Endothelial cell of umbilical vein (primary cell): Measurements from ENCODE around the gene RBM5. TPM values are rescaled to one million over a fixed set of nuclear protein-coding genes. Genes with fewer than 3 reads are reported as not detected.

Experiments used
- BruUV-seq: library from RNA; stranded (reverse); fragments of 400-500 nt; replicated peaks from 2 replicates; lab custom pipeline; 2021; lab: Mats Ljungman, UMichigan
- CTCF ChIA-PET: fragments of 300-600, 350-600 bp; sonication (Branson Sonifier 250); formaldehyde crosslinking; loops from one replicate; lab custom pipeline; 2021; ENCODE audit warnings: antibody characterized with exemption, inconsistent platforms; lab: Charles Lee
- POLR2A ChIA-PET: fragments of 300-600, 350-600 bp; sonication (Branson Sonifier 250); formaldehyde crosslinking; loops from one replicate; lab custom pipeline; 2021; ENCODE audit warnings: antibody characterized with exemption, inconsistent platforms; lab: Charles Lee
- DNase-seq: peaks from one replicate; pipeline ENCODE4 v3.0.0-alpha.2; 2011; ENCODE audit warnings: low read depth, low spot score
- FAIRE-seq: peaks from 2 replicates; lab custom pipeline; 2011; peaks lifted over from hg19 to GRCh38; lab: Jason Lieb, UNC
- H2AFZ ChIP-seq: 2 replicates; pipeline ENCODE4 v1.6.0; 2012; ENCODE audit warnings: low read depth, low read length, control low read depth, inconsistent platforms
- H3K27ac ChIP-seq: 2 replicates; pipeline ENCODE4 v1.5.1; 2011; ENCODE audit warnings: low read depth, mild to moderate bottlenecking, control low read depth, low read length, moderate library complexity; ENCODE audit not compliant: insufficient read depth
- H3K27me3 ChIP-seq, 2 experiments: 2 replicates each; pipeline versions ENCODE4 v1.6.0 to v1.6.1; 2011; ENCODE audit warnings: low read length in 2 of 2, mixed read lengths in 1 of 2; ENCODE audit not compliant: control insufficient read depth in 2 of 2, insufficient read depth in 2 of 2
- H3K36me3 ChIP-seq, 2 experiments: 2 replicates in 1 of 2; 3 replicates in 1 of 2; pipeline ENCODE4 v1.5.1; 2011; ENCODE audit warnings: low read length in 2 of 2, mild to moderate bottlenecking in 1 of 2, moderate library complexity in 1 of 2; ENCODE audit not compliant: control insufficient read depth in 2 of 2, insufficient read depth in 2 of 2; ENCODE audit errors: extremely low read depth in 1 of 2
- H3K4me1 ChIP-seq: 3 replicates; pipeline ENCODE4 v1.5.1; 2011; ENCODE audit warnings: mild to moderate bottlenecking, low read length; ENCODE audit not compliant: control insufficient read depth, insufficient read depth; ENCODE audit errors: extremely low read depth
- H3K4me2 ChIP-seq: 2 replicates; pipeline ENCODE4 v1.6.1; 2011; ENCODE audit warnings: low read length, control low read depth, mixed read lengths; ENCODE audit not compliant: insufficient read depth
- H3K4me3 ChIP-seq, 3 experiments: fragments of 200-600 bp in 1 of 3; sonication (generic), shearing (Covaris generic) in 1 of 3; replicated peaks in 1 of 3; 2 replicates each; pipeline ENCODE4 v1.5.1; 2011 to 2016; ENCODE audit warnings: control low read depth in 3 of 3, low read length in 3 of 3, mild to moderate bottlenecking in 2 of 3, inconsistent platforms in 1 of 3, low read depth in 1 of 3, moderate library complexity in 1 of 3; ENCODE audit not compliant: insufficient read depth in 1 of 3
- H3K79me2 ChIP-seq: 2 replicates; pipeline ENCODE4 v1.6.0; 2012; ENCODE audit warnings: low read length, inconsistent platforms; ENCODE audit not compliant: control insufficient read depth, insufficient read depth
- H3K9ac ChIP-seq: replicated peaks from 2 replicates; pipeline ENCODE3; 2011; ENCODE audit warnings: low read length, control low read depth; ENCODE audit not compliant: insufficient read depth; ENCODE audit errors: extremely low read depth
- H3K9me1 ChIP-seq: replicated peaks from 3 replicates; pipeline ENCODE4 v1.6.0; 2011; ENCODE audit warnings: mild to moderate bottlenecking, low read length; ENCODE audit not compliant: control insufficient read depth, insufficient read depth; ENCODE audit errors: extremely low read depth
- H3K9me3 ChIP-seq: replicated peaks from 2 replicates; pipeline ENCODE4 v1.5.1; 2012; ENCODE audit warnings: low read length, inconsistent platforms; ENCODE audit not compliant: control insufficient read depth, insufficient read depth
- H4K20me1 ChIP-seq: replicated peaks from 2 replicates; pipeline ENCODE3; 2011; ENCODE audit warnings: mild to moderate bottlenecking, low read length; ENCODE audit not compliant: control insufficient read depth, insufficient read depth; ENCODE audit errors: extremely low read depth
- EZH2 ChIP-seq: IDR thresholded peaks from 2 replicates; pipeline ENCODE4 v1.6.1; 2012; ENCODE audit warnings: borderline replicate concordance, low read depth, mild to moderate bottlenecking, moderate library complexity, low read length, inconsistent platforms; ENCODE audit not compliant: severe bottlenecking
- FOS ChIP-seq: IDR thresholded peaks from 2 replicates; pipeline ENCODE4 v1.6.1; 2011; ENCODE audit warnings: mild to moderate bottlenecking, low read length, moderate library complexity, borderline replicate concordance; ENCODE audit not compliant: insufficient read depth
- GATA2 ChIP-seq: IDR thresholded peaks from 2 replicates; pipeline ENCODE4 v1.7.0; 2011; ENCODE audit warnings: low read depth, mild to moderate bottlenecking, moderate library complexity, mixed read lengths, low read length; ENCODE audit not compliant: insufficient read length, insufficient read depth
- JUN ChIP-seq: IDR thresholded peaks from 2 replicates; pipeline ENCODE4 v1.6.1; 2011; ENCODE audit warnings: borderline replicate concordance, low read depth; ENCODE audit not compliant: insufficient read length, insufficient read depth
- MYC ChIP-seq: IDR thresholded peaks from one replicate; pipeline ENCODE4 v1.6.1; 2011; ENCODE audit warnings: mild to moderate bottlenecking, low read depth, low read length
- POLR2A ChIP-seq: IDR thresholded peaks from 2 replicates; pipeline ENCODE4 v1.6.1; 2012; ENCODE audit warnings: low read depth, mild to moderate bottlenecking, control low read depth, low read length
- POLR2AphosphoS5 ChIP-seq: IDR thresholded peaks from 2 replicates; pipeline ENCODE4 v1.6.1; 2012; ENCODE audit warnings: low read depth, mild to moderate bottlenecking, control low read depth, low read length, moderate library complexity; ENCODE audit not compliant: insufficient read depth
- dilution Hi-C: fragments of 300-500 bp; cut with MboI; formaldehyde crosslinking; loops from one replicate; pipeline ENCODE4 v1.15.0; 2019; ENCODE audit warnings: low sequenced_read_pairs; ENCODE audit not compliant: extremely low pct_ligation_motif_present
- intact Hi-C: fragments of 100-400 bp; cut with micrococcal nuclease; formaldehyde crosslinking; loops from one replicate; pipeline ENCODE4 v1.10.0; 2022
- polyA plus RNA-seq, 4 experiments: library from polyadenylated mRNA; depleted of rRNA in 3 of 4; stranded (reverse) in 3 of 4; unstranded in 1 of 4; fragments of >200 nt; gene quantifications; 2 replicates each; pipeline versions ENCODE4 v1.2.1 to v1.2.3, GENCODE V29; 2011 to 2012; ENCODE audit warnings: missing spikeins in 1 of 4
- total RNA-seq: library from RNA; stranded (reverse); gene quantifications from 2 replicates; pipeline ENCODE4 v1.2.3, GENCODE V29; 2021
- TF ChIP-seq, protein P1 (sequence below), 2 donors: IDR thresholded peaks; 1 replicate in 1 of 2; 2 replicates in 1 of 2; pipeline ENCODE4 v1.5.1; 2011; ENCODE audit warnings: low read length in 2 of 2, mild to moderate bottlenecking in 2 of 2, moderate library complexity in 2 of 2, control low read depth in 1 of 2, inconsistent platforms in 1 of 2, low read depth in 1 of 2; ENCODE audit not compliant: insufficient read depth in 1 of 2; ENCODE audit errors: extremely low read depth in 1 of 2
- TF ChIP-seq, protein P2 (sequence below): IDR thresholded peaks from 2 replicates; pipeline ENCODE4 v1.6.1; 2011; ENCODE audit not compliant: insufficient read depth, insufficient read length

Gene RBM5
- total and polyA plus RNA-seq, 2 donors (not counting 3 experiments of a cell fraction or from before 2014, with no cell fraction given): 190 to 218 TPM

DNA sequence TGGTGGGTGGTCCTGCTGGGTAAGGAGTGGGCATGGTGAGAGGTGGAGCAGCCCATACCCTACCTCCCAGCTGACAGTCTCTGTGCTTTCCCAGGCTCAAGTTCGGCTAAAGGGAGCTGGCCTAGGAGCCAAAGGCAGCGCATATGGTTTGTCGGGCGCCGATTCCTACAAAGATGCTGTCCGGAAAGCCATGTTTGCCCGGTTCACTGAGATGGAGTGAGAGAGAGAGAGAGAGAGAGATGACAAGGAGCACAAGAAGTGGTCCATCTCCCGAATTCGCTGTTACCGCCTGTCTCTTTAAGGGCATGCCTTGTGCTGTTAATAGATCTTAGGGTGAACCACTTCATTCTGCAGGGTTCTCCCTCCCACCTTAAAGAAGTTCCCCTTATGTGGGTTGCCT is 29.5 kb downstream of the RBM5 start:
- POLR2A ChIA-PET: no interaction called here
- no peaks in the 10 kb centered on the region for H3K9me3 ChIP-seq
- no peak for TF ChIP-seq POLR2AphosphoS5
- no peak for TF ChIP-seq GATA2
- TF ChIP-seq, protein P1, sequence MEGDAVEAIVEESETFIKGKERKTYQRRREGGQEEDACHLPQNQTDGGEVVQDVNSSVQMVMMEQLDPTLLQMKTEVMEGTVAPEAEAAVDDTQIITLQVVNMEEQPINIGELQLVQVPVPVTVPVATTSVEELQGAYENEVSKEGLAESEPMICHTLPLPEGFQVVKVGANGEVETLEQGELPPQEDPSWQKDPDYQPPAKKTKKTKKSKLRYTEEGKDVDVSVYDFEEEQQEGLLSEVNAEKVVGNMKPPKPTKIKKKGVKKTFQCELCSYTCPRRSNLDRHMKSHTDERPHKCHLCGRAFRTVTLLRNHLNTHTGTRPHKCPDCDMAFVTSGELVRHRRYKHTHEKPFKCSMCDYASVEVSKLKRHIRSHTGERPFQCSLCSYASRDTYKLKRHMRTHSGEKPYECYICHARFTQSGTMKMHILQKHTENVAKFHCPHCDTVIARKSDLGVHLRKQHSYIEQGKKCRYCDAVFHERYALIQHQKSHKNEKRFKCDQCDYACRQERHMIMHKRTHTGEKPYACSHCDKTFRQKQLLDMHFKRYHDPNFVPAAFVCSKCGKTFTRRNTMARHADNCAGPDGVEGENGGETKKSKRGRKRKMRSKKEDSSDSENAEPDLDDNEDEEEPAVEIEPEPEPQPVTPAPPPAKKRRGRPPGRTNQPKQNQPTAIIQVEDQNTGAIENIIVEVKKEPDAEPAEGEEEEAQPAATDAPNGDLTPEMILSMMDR (IDR thresholded peaks at IDR 0.05; ENCODE audit: extremely low read depth in 1 of 2, insufficient read depth in 1 of 2, low read depth in 1 of 2, low read length in 2 of 2): no peak
- TF ChIP-seq POLR2A: no peak
- no peak for TF ChIP-seq MYC
- TF ChIP-seq, protein P2, sequence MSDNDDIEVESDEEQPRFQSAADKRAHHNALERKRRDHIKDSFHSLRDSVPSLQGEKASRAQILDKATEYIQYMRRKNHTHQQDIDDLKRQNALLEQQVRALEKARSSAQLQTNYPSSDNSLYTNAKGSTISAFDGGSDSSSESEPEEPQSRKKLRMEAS: no peak
- no peak for TF ChIP-seq JUN
- TF ChIP-seq EZH2: no peak
- no peak for TF ChIP-seq FOS
- H2AFZ ChIP-seq: no peak overlapping the region
- no peak overlapping the region for H3K4me3 ChIP-seq
- BruUV-seq: no TSS peak
- H3K4me2 ChIP-seq: no peak overlapping the region
- no peak for DNase-seq
- intact Hi-C loops: no loop called here
- no peak overlapping the region for H3K9ac ChIP-seq
- FAIRE-seq: no peak
- CTCF ChIA-PET: interaction anchor here (1.5 kb wide), 1 partner anchor 36 kb away, joined by 4 read pairs; no protein-coding TSS in a partner anchor
- no peaks in the 10 kb centered on the region for H3K4me1 ChIP-seq
- H4K20me1 ChIP-seq: no peaks in the 10 kb centered on the region
- dilution Hi-C loops: loop anchor here (10.0 kb wide), 1 partner anchor 67 kb away; no protein-coding TSS in a partner anchor
- H3K27me3 ChIP-seq: no peaks in the 10 kb centered on the region
- H3K79me2 ChIP-seq: no peaks in the 10 kb centered on the region
- H3K9me1 ChIP-seq: no peaks in the 10 kb centered on the region
- H3K36me3 ChIP-seq: peaks cover 38 to 55% of the 10 kb centered on the region in 2 experiments
- no peak overlapping the region for H3K27ac ChIP-seq
